Activated effector memory CD4-positive, alpha-beta T cell treated with Interleukin-2 at 50 U/mL for 16 hours (primary cell): Measurements from ENCODE around the gene KCTD20.
"Not testable (repeated sequence)": the region's sequence is repeated elsewhere in the genome, so short reads cannot be mapped to it uniquely, and the experiment has no call there.

Experiments used
- DNase-seq: peaks from one replicate; pipeline ENCODE4 v3.0.0-alpha.2; 2020

KCTD20 gene

DNA sequence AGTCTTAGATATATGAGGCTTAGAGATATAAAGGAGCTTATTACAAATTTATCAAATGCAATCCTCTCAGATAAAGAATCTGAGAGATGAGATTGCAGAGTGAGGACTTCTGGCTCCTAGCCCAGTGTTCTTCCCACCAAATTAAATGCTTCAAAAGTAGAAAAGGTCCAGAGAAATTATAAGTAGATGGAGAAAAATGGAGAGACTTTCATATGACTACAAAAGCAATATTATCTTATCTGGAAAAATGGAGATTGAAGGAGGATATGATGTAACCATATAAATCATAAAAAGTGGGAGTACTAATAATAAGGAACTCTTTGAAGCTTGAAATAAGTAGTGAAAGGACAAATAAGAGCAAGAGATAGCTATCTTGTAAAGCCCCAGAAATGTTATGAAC is 2.8 kb downstream of the KCTD20 start:
- DNase-seq, result no peak

DNA sequence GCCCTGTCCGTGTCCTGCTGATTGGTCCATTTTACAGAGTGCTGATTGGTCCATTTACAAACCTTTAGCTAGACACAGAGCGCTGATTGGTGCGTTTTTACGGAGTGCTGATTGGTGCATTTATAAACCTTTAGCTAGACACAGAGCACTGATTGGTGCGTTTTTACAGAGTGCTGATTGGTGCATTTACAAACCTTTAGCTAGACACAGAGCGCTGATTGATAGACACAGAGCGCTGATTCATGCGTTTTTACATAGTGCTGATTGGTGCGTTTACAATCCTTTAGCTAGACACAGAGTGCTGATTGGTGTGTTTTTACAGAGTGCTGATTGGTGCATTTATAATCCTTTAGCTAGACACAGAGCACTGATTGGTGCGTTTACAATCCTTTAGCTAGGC is 6.4 kb downstream of the KCTD20 start:
- DNase-seq, result not testable (repeated sequence)

DNA sequence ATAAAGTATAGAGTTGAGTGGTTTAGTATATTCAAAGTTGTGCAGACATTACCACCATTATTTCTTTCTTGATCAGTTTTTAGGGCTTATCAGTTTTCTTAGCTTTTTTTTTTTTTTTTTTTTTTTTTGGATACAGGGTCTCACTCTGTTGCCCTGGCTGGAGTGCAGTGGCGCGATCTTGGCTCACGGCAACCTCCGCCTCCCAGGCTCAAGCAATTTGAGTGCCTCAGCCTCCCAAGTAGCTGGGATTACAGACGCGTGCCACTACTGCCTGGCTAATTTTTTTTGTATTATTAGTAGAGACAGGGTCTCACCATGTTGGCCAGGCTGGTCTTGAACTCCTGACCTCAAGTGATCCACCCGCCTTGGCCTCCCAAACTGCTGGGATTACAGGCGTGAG is 10.1 kb downstream of the KCTD20 start:
- DNase-seq, result not testable (repeated sequence)

DNA sequence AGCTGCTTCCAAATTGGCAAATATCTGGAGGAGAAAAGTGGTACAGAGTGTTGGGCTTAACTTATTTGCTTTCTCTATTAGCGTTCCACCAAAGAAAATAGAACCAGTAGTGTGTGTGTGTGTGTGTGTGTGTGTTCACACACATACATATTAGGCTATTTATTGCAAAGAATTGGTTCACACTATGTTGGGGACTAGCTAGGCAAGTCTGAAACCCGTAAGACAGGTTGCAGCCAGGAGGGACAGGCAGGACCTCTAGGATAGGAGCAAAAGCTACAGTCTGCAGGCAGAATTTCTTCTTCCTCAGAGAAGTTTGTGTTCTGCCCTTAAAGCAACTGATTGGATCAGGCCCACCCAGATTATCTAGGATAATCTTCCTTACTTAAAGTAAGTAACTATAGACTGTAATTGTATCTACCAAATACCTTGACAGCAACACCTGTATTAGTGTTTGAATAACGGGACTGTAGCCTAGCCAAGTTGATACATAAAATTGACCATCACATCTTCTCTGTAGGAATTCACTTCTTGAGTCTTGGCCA is 12.8 kb downstream of the KCTD20 start:
- no peak for DNase-seq

GRCh38 chr6:36459501-36459900 is 16.7 kb downstream of the KCTD20 start:
- DNase-seq, result no peak

DNA sequence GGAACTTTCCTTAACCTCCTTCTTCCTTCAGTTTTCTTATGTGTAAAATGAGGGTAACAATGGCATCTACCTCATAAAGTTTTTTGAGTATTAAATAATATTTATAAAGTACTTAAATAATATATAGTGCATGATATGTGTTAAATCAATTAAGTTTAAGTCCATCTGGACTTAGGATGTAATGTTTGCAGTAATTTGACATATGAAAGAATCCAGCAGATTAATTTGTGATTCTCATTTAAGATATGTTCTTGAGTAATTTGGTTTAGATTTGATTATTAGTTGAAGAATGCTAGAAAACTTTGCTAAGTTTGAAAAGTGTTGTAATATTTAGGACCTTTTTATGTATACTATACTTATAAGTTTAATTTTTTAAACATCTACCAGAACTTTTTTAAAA is 18.1 kb downstream of the KCTD20 start:
- DNase-seq, result no peak

DNA sequence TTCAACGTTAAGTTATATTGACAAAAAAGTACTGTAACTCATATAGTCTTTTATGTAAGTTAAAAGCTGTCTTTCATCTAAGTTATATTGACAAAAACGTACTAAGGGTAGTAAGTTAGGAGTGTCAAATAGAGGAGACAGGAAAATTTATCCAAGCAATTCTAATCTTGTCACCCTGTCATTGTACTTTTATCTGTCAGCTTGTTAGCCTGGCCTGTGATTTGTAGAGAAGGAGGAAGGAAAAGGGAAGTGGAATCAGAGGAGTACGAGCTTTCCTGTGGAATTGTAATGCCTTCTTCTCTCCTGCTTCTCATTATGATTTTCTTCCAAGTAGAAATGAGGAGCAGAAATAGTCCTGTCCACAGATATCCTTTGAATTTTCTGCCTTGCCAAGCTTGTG is 18.8 kb downstream of the KCTD20 start:
- no peak for DNase-seq

DNA sequence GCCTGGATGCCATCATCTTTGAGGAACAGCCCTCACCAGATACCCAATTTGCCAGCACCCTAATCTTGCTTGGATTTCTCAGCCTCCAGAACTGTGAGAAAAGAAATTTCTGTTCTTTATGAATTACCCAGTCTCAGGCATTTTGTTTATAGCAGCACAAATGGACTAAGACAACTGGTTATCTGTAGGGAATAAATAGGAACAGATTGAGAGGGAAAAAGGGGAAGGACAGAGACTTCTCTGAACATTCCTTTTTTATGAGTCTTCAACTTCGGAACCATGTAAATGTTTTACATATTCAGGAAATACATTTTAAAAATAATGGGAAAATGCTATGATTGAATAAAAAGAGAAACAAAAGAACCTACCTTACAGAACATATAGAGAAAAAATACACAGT is 20.9 kb downstream of the KCTD20 start:
- DNase-seq, result no peak

DNA sequence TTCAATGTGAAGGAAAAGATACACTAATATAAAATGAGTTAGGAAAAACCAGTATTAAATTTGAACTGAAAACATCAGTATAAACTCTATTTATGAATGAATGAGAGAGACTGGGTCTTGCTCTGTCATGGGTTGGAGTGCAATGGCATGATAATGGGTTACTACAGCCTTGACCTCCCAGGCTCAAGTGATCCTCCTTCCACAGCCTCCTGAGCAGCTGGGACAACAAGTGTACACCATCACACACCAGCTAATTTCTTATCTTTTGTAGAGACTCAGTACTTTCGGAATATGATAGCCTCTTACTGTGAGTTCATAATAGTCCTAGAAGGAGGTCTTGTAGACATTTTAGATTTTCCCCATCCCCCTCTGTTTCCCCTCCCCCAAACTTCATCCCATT is 21.4 kb downstream of the KCTD20 start:
- DNase-seq, result no peak

- no peak for DNase-seq
These were observed 24.8 kb downstream of the KCTD20 start for GRCh38 chr6:36467625-36468024.

- DNase-seq, result no peak
These were observed 26.4 kb downstream of the KCTD20 start for GRCh38 chr6:36469148-36469661.

DNA sequence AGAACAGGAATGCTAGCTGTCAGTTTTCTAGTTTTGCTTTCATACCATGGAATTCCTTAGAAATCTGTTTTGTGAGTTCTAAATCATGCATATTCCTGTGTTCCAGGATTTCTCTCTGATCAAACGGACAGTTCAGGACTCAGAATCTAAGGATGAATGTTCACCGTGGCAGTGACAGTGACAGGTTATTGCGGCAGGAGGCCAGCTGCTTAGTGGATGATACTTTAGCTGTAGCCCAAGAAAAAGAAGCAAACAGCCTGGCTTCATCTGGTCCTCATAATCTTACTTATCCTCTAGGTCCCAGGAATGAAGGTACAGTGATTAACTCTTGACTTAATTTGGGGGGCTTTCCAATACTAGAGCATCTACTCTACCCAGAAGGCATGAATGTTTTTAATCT is 27.1 kb downstream of the KCTD20 start:
- no peak for DNase-seq

GRCh38 chr6:36478051-36478526 is 35.3 kb downstream of the KCTD20 start:
- DNase-seq, result no peak

GRCh38 chr6:36479256-36479655 is 36.5 kb downstream of the KCTD20 start:
- no peak for DNase-seq

GRCh38 chr6:36483326-36483725 is 40.5 kb downstream of the KCTD20 start:
- DNase-seq, result not testable (repeated sequence)

DNA sequence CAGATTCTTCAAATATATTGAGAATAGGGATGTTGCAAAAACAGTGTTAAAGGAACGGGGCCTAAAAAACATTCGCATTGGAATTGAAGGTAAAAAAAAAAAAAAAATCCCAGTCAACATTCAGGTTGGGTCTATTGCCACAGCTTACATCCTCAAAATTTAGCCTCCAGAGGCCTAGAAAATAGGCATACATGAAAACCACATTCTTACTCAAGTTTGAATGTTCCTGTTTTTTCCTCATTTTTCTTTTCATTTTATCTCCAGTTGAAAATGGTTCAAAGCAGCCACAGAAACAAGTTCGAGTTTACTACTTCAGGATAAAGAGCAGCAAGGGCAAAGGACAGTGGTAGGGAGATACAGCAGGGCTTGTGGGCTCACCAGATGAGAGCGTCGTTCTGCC is 41.9 kb downstream of the KCTD20 start:
- no peak for DNase-seq

DNA sequence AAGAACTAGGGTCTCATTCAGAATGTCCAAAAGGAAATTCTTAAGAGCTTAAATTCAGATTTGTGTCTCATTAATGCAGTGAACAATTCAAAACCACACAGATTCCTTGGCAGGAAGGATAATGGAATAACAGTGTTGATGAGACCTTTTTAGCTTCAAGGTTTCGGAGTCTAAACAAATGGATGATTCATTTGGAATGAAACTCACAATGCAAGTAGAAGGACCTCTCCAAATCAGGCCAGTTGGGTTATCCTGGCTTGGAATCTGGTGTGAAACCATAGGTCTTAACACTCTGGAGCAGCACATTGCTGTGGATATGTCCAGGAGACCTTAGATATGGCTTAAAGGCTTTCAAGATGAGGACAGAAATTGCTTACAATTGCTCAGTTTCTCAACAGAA is 44.9 kb downstream of the KCTD20 start:
- no peak for DNase-seq

DNA sequence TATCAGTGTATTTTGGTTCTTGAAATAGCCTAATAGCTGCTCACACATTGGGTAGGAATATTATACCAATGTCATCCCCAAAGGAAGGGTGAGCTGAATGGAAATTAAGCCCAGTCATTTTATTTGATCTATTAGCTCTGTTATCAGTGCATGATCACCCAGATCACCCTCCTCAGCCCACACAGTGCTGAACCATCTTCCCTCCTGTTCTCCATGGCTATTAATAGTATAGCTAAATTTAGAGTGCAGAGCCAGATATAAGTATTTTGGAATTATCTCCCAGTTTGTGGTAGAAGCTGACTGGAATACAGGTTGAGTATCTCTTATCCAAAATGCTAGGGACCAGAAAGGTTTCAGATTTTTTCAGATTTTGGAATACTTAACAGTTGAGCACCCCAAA is 45.4 kb downstream of the KCTD20 start:
- no peak for DNase-seq

- DNase-seq, result no peak
These were observed 46.6 kb downstream of the KCTD20 start for GRCh38 chr6:36489426-36489825.

- DNase-seq, result no peak
These were observed 48.7 kb downstream of the KCTD20 start for GRCh38 chr6:36491378-36491965.

- no peak for DNase-seq
These were observed 49.3 kb downstream of the KCTD20 start for GRCh38 chr6:36492092-36492491.

- DNase-seq, result no peak
These were observed 49.8 kb downstream of the KCTD20 start for GRCh38 chr6:36492621-36493020.

DNA sequence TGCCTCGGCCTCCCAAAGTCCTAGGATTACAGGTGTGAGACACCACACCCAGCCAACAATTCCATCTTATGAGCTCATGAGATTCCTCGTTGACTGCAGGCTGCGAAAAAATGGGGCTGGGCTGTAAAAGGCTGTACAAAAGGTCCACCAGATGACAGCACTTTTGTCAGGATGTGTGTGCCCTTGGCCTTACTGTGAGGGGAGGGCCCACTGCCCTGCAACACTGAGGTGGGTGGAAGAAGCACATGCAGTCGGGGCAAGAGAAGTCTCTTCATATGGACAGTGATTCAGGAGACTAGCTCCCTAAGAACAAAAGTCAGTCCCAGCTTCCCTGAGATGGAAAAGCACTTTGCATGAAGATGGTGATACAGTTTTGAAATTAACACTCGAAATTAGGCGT is 50.5 kb downstream of the KCTD20 start:
- no peak for DNase-seq

DNA sequence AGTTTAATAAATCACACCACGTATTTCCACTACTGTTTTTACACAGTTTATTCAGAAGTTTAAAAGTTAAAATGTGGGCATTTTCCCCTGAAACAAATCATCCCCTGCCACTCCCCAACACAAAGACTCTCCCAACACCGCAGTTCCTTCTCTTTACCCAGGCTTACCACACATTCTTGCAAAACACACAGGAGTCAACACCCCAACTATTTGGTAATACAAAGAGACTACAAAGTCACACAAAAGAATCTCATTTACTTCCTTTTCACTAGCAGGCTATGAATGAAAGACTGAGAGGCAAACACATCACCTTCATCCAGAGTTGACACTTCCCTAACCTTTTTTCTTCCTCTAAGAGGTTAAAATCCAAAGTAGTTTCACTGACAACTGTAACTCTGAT is 51.1 kb downstream of the KCTD20 start:
- no peak for DNase-seq

DNA sequence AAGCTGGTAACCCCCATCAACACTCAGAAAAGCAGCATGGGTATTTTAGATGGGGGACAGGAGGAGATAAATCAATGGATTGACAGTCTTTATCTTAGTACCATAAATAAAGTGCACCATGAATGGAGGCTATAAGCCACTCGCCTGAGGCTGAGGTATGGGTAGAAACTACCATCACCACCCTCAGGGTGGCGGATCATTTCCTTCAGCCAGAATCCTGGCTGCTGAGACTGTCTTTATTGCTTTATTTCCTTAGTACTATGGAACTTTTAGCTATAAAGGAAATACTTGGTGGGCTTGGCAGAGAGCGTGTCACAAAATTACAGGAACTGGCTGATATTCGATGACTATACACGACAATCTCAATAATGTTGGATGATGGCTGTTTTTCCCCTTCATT is 52.3 kb downstream of the KCTD20 start:
- DNase-seq, result no peak
